Ascending aorta (tissue), 2 donors: ENCODE data around the gene SGCD. TPM values are rescaled to one million over a fixed set of nuclear protein-coding genes. Genes with fewer than 3 reads are reported as not detected.
A peak's percentile ranks its signal among the peaks of the same experiment; 100 is the strongest.

ENCODE experiments used
- DNase-seq, 2 donors: peaks; one replicate each; pipeline ENCODE4 v3.0.0-alpha.2; 2019; ENCODE audit warnings: low spot score in 2 of 2
- H3K27ac ChIP-seq, 2 donors: fragments of 200-600 bp; sonication (generic); one replicate each; pipeline ENCODE4 v1.5.1; 2016 to 2017; ENCODE audit warnings: mild to moderate bottlenecking in 1 of 2
- H3K27me3 ChIP-seq: fragments of 200-600 bp; sonication (generic); one replicate; pipeline ENCODE4 v1.5.1; 2017
- H3K36me3 ChIP-seq, 2 donors: fragments of 200-600 bp; sonication (generic); one replicate each; pipeline ENCODE4 v1.5.1; 2016
- H3K4me1 ChIP-seq, 2 donors: fragments of 200-600 bp; sonication (generic); one replicate each; pipeline ENCODE4 v1.5.1; 2016 to 2017; ENCODE audit warnings: mild to moderate bottlenecking in 1 of 2
- H3K4me3 ChIP-seq, 2 donors: fragments of 200-600 bp; sonication (generic); one replicate each; pipeline ENCODE4 v1.5.1; 2016 to 2017; ENCODE audit warnings: mild to moderate bottlenecking in 1 of 2
- H3K9me3 ChIP-seq, 2 donors: fragments of 200-600 bp; sonication (generic); one replicate each; pipeline ENCODE4 v1.5.1; 2016
- CTCF ChIP-seq, 3 experiments: fragments of 200-600 bp in 2 of 3; fragments of 450-650 bp in 1 of 3; sonication (generic) in 2 of 3; IDR thresholded peaks; one replicate each; pipeline ENCODE4 v1.5.1; 2016 to 2019; ENCODE audit warnings: antibody characterized with exemption in 3 of 3, mild to moderate bottlenecking in 1 of 3, moderate library complexity in 1 of 3
- intact Hi-C: fragments of 100-400 bp; cut with DNase I; formaldehyde crosslinking; loops from one replicate; pipeline ENCODE4 v1.15.1; 2023
- total RNA-seq: library from RNA; depleted of rRNA; stranded (reverse); fragments of >200 nt; gene quantifications from one replicate; pipeline ENCODE4 v1.1.0, GENCODE V29; 2016

SGCD gene
- total RNA-seq, 1 donor from 2014 or later = 4.0 TPM

- intact Hi-C loops = no loop called here
- H3K9me3 ChIP-seq = no peaks in the 10 kb centered on the region
- peak in 1 of 2 donors; percentile 52 for DNase-seq
- TF ChIP-seq CTCF (IDR thresholded peaks at IDR 0.05) = no peak
- H3K4me3 ChIP-seq = no peak overlapping the region
- H3K27me3 ChIP-seq = no peaks in the 10 kb centered on the region
- peaks cover 2 to 3% of the 10 kb centered on the region in 2 donors for H3K4me1 ChIP-seq
- H3K36me3 ChIP-seq = no peaks in the 10 kb centered on the region
- no peak overlapping the region for H3K27ac ChIP-seq
These were observed 360.6 kb downstream of the SGCD start for GRCh38 chr5:156687514-156687913.

- Histone ChIP-seq H3K9me3 (no peaks in the 10 kb centered on the region), H3K36me3 (no peaks in the 10 kb centered on the region), H3K4me3 (no peak overlapping the region), H3K27me3 (no peaks in the 10 kb centered on the region), H3K4me1 (peaks cover 2 to 3% of the 10 kb centered on the region in 2 donors), H3K27ac (no peak overlapping the region)
- TF ChIP-seq CTCF (IDR thresholded peaks at IDR 0.05) = no peak
- DNase-seq = no peak
- intact Hi-C loops = no loop called here
These were observed 364.6 kb downstream of the SGCD start for GRCh38 chr5:156691572-156691971.

- Histone ChIP-seq H3K27me3 (no peaks in the 10 kb centered on the region), H3K36me3 (no peaks in the 10 kb centered on the region), H3K4me1 (peaks cover 0 to 2% of the 10 kb centered on the region in 2 donors), H3K9me3 (no peaks in the 10 kb centered on the region), H3K4me3 (no peak overlapping the region), H3K27ac (no peak overlapping the region)
- DNase-seq = no peak
- intact Hi-C loops = no loop called here
- TF ChIP-seq CTCF (IDR thresholded peaks at IDR 0.05) = no peak
These were observed 366.1 kb downstream of the SGCD start for GRCh38 chr5:156693113-156693512.

- intact Hi-C loops = no loop called here
- H3K27me3 ChIP-seq = no peaks in the 10 kb centered on the region
These were observed 367.6 kb downstream of the SGCD start for GRCh38 chr5:156694598-156694997.

GRCh38 chr5:156695774-156696173 is 368.8 kb downstream of the SGCD start:
- no peaks in the 10 kb centered on the region for H3K4me1 ChIP-seq
- H3K27ac ChIP-seq = no peak overlapping the region
- no peaks in the 10 kb centered on the region for H3K9me3 ChIP-seq
- no peaks in the 10 kb centered on the region for H3K36me3 ChIP-seq
- DNase-seq = no peak
- TF ChIP-seq CTCF (IDR thresholded peaks at IDR 0.05) = no peak
- intact Hi-C loops = no loop called here
- no peaks in the 10 kb centered on the region for H3K27me3 ChIP-seq
- no peak overlapping the region for H3K4me3 ChIP-seq

More at GRCh38 chr5:156694598-156694997, 367.6 kb downstream of the SGCD start:
- Histone ChIP-seq H3K4me3 (no peak overlapping the region), H3K27ac (no peak overlapping the region), H3K4me1 (peaks cover 0 to 2% of the 10 kb centered on the region in 2 donors), H3K36me3 (no peaks in the 10 kb centered on the region), H3K9me3 (no peaks in the 10 kb centered on the region)
- no peak for DNase-seq
- TF ChIP-seq CTCF (IDR thresholded peaks at IDR 0.05) = no peak

- H3K27ac ChIP-seq = no peak overlapping the region
- no peaks in the 10 kb centered on the region for H3K36me3 ChIP-seq
- no peaks in the 10 kb centered on the region for H3K27me3 ChIP-seq
- no peak overlapping the region for H3K4me3 ChIP-seq
- DNase-seq = no peak
- no peaks in the 10 kb centered on the region for H3K4me1 ChIP-seq
- H3K9me3 ChIP-seq = no peaks in the 10 kb centered on the region
- no peak for TF ChIP-seq CTCF (IDR thresholded peaks at IDR 0.05)
- intact Hi-C loops = no loop called here
These were observed 371.4 kb downstream of the SGCD start for GRCh38 chr5:156698323-156698722.
